GM21390 (cell line): ENCODE data around the gene SLC7A5.
"Not testable (repeated sequence)": the region's sequence is repeated elsewhere in the genome, so short reads cannot be mapped to it uniquely, and the experiment has no call there.

Source experiments
- ATAC-seq: cut with Tn5 transposase; IDR thresholded peaks from one replicate; pipeline ENCODE4 v1.9.1; 2021; ENCODE audit not compliant: unreplicated experiment

The SLC7A5 gene

DNA sequence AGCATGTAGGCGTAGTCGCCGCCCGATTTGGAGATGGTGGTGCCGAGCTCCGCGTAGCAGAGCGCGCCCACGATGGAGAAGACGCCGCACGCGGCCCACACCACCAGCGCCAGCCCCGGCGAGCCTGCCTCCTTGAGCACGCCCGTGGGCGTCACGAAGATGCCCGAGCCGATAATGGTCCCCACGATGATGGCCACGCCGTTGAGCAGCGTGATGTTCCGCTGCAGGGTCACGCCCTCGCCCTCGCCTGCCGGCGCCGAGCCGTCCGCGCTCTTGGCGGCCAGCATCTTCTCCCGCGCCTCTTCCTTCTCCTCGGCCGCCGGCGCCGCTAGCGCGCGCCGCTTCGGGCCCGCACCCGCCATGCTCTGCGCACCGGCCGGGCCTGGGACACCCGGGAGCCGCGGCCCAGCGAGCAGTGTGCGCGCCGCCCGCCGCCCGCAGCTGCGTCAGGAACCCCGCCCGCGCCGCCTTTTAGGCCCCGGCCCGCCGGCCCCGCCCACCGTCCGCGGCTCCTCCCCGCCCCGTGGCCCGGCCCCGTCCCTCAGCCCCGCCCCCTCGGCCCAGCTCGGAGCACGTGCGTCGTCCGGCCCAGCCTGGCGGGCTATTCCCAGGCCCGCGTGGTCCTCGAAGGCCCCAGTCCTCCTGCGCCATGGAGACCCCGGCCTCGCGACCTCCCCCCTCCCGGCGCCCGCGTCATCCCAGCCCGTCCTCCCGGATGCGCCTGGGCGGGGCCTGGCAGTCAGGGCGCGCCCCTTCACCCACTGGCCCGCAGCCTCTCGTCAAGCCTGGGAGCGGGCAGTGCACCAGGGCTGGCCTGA lies at the start of gene SLC7A5:
Gene SLC7A5 (minus strand): TSS at position 447 of the 818 bp plus-strand sequence. CDS start 85 bp downstream, at position 362.
- ATAC-seq = peak; percentile 61

DNA sequence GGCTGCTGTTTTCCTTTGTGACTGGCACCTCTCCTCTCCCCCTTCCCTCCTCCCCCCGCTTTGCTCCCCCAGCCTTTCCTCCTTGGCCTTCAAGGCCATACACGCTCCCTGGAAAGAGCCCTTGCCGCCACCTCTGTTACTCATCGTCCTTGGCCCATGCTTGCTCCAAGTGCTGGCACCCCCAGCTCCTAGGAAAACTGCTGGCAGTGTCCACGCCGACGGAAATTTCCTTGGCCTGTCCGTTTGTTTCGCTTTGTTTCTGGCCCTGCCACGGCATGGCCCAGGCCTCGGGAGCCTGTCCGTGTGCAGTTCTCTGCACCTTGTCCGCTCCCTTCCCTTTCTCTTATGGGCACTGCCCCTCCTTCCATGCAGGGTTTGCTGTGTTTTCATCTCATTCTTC lies 49.0 kb upstream of the SLC7A5 start:
- ATAC-seq = no peak

DNA sequence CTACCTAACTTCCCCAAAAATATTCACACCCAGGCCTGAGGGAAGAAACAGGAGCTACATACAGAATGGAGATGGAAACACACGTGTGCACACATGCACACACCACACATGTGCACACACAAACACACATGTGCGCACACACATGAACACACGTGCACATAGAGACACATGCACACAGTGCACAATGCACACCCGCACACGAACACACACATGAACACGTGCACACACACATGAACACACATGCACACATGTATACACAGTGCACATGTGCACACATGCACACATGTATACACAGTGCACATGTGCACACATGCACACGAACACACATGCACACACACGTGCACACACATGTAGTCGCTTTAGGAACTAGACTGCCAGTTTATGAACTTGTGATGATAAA lies 48.2 kb upstream of the SLC7A5 start:
- ATAC-seq = no peak

DNA sequence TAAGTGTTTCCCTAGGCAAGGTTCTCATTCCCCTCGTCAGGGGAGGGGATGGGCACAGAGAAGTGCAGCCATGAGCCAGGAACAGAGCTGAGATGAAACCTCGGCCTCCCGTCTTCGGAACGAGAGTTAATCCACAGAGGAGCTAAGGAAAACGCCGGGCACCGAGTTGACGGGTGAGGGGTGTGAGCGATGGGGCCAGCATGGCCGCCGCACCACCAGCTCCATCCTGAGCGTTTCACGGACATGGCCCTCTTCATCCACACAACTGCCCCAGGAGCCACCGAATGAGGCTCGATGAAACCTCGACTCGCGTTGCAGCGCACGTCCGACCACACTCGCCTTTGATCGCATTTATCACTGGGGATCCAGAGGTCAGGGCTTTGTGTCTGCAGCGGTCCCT lies 45.5 kb upstream of the SLC7A5 start:
- no peak for ATAC-seq

DNA sequence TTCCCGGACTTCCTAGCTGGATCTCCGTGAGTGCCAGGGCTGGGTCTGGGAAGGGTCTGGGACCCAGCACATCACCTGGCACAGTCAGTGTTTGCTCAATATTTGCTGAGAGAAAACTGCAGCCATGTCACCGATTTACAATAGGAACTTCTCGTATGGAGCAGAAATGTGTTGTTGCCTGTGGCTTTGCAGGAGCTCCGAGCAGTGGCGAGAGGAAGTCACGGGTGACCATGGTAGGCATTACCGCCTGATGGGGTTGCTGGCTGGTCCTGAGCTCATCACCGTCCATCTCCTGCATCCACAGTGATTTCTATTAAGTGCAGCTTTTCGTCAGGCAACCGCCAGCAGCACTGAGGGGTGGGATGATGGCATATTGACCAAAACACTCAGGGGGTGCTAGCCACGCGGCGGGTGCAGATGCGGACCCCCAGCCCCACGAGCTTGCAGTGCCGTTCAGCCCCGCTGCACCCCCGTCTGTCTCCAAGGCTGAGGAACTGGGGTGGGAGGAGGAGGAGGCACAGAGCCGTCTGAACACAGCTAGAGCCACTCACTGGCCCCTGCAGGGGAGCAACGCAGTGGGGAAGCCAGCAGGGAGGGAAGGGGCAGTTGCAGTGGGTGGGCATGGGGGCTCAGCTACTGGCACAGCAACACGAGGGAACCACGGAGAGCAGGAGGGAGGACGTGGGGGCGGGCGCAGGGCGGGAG lies 44.9 kb upstream of the SLC7A5 start:
- not testable (repeated sequence) for ATAC-seq

DNA sequence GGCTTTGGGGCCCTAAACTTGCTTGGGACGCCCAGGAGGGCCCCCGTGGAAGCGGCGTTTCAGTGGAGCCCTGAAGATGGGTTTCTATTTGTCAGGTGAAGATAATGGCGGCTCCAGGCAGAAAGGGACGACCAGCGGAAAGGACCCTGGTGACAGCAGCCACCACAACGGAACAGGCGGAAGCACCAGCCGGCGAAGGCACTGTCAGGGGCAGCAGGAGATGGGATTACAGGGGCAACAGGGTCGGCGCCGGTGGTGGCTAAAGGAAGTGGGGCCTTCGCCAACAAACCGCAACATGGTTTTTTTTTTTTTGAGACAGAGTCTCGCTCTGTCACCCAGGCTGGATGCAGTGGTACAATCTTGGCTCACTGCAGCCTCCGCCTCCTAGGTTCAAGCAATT lies 43.4 kb upstream of the SLC7A5 start:
- ATAC-seq = not testable (repeated sequence)

DNA sequence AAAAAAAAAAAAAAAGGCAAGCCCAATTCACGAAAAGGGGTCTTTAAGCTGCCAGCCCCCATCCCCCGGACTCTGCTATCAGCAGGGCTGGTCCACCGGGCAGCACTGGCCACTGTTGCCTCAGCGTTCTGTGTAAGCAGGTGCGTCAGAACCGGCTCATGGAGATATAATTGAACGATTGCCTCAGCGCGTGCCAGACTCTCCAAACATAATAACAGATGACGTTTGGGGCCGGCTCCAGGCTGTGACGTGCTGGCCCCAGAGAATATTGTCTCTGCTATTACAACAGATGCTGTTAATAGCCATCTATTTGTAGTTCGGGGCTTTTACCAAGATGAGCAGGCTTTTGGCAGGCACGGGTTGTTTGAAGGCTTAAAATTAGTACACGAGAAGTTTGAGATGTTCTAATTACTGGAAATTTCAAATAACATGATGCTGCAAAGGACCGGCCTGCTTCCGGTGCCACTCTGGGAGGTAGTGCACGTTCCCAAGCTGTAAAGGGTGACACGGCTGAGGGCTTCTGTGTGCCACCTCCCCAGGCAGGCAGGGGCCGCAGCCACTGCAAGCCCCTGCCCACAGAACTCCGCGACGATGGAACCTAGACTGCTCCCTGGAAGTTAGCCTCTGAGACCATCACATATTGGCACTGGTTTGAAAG lies 41.9 kb upstream of the SLC7A5 start:
- ATAC-seq = not testable (repeated sequence)

DNA sequence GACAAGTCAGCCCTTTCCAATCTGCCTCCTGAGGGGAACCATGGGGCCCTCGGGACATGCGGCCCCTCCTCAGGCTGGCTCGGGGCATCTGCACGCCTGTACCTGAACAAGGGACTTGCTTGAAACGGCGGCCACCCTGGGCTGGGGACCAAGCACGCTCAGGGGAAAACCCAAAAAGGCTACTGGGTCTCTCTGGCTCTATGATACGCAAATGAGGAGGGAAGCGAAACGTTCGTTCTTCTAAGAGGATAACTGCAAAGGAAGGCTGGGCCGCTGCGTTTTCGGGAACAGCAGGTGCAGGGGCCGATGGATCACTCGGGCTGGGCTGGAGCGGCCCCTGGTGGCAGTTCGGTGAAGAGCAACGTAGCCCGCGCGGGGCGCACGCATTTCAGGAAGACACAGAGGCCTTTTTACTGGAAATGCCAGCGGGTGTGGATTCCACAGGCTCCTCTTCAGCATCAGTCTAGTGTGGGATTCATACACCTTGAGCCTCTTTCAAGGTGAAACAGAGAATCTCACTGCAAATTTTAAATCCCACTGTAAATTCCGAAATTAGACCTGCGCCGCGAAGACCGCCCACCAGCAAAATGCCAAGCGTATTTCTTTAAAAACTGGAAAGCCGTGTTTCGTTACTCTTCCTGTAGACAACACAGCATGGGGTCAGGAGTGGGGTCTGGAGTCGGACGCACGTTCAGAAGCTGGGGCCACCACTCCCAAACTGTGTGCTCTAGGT lies 40.1 kb upstream of the SLC7A5 start:
- peak; percentile 57 for ATAC-seq

DNA sequence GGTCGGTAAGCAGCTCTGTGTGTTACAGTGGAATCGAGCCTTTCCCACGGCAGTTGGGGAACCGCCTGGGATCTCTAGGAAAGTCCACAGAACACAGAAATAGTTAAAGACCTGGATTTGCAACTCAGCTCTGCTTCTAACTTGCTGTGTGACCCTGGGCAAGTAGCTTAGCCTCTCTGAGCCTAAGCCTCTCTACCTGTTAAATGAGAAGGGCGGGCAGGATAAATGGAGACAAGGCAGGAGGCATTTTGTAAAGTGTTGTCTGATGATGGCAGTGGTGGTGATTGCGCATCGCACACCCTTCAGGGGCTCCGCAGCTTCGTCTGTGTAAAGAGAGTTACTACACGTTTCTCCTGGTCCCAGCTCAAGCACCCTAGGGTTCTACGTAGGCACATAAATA lies 38.8 kb upstream of the SLC7A5 start:
- not testable (repeated sequence) for ATAC-seq

DNA sequence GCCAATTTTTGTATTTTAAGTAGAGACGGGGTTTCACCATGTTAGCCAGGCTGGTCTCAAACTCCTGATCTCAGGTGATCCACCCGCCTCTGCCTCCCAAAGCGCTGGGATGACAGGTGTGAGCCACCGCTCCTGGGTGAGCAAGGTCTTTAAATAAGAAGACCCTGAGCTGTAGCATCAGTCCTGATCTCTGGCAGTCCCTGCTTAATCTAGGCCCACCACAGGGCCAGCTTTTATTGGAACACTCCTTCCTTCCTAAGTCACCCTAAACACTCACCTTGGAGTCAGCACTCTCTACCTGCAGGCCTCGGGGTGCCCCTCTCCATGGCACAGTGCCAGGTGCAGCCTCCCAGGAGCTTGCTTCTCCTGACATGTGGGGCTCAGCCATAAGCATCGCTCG lies 36.2 kb upstream of the SLC7A5 start:
- ATAC-seq = not testable (repeated sequence)

DNA sequence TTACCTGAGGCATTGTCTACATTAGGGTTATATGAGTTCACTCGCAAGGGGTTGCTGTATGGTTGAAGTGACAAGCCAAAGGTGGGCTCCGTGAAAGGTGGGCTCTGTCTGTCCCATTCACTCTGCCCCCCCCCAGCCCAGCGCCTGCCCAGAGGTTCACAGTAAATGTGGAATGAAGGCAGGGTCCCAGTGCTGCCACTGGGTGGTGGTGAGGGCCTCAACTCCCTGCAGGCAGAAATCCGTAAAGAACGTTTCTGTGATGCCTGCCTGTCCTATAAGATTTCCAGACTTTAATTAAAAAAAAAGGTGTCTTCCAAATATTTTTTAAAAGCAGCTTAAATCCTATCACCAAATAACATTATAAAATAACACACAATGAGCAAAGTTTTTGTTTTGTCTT lies 35.7 kb upstream of the SLC7A5 start:
- not testable (repeated sequence) for ATAC-seq

DNA sequence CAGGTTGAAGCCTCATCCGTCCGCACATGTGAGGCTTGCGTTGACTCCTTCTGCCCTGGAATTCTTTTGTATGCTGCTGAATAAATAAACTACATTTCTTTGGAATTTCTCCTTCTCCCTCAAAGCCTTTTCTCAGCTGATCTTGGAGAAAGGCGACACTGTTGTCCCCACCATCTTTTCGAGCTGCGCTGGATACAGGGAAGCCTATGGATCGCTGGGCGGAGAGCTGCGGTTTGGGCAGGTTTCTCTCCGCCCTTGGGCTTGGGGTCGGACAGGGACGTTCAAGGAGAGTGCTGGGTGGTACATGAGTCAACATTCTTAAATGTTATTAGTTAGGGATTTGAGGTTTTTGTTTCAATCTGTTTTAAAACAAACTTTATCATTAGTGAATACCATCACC lies 31.2 kb upstream of the SLC7A5 start:
- ATAC-seq = not testable (repeated sequence)

DNA sequence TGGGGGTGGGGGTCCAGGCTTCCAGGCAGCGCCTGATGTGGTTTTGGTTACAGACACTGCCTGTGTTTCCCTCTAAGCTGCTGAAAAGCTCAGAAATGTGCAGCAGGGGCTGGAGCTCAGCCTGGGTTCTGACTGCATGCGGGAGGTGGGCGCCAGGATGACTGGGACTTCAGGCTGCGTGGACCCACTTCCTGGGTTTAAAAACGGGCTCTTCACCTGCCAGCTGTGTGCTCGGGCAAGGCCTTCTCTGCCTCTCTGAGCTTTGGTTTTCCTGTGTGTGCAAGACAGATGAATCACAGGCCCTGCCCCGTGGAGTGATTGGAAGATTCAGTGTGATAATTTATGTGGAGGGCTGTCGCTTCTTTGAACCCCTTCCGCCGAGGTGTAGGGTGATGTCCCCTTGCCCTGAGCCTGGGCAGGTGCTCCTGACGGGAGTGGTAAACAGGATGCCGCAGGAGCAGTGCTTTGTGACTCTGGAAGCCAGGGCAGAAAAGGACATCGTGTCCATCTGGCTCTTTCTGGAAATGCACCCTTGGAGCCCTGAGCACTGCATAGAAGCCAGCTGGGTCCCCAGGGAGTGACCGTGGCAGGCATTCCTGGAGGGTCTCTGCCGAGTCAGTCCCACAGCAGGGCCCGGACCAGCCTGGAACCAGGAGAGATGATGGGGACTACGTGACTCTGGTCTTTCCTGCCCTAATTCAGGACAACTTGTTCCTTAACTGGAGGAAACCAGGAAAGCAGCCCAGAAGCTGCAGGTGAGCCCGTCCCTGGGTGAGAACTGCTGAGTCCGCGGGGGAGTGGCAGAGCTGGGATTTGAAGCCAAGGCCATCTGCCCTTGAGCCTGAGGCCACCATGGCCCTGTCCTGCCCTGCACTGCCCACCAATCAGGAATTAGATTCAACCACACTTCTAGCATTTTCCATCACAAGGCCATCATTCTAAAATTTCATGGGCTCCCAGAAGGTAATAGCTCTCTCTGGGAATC lies 28.5 kb upstream of the SLC7A5 start:
- no peak for ATAC-seq

DNA sequence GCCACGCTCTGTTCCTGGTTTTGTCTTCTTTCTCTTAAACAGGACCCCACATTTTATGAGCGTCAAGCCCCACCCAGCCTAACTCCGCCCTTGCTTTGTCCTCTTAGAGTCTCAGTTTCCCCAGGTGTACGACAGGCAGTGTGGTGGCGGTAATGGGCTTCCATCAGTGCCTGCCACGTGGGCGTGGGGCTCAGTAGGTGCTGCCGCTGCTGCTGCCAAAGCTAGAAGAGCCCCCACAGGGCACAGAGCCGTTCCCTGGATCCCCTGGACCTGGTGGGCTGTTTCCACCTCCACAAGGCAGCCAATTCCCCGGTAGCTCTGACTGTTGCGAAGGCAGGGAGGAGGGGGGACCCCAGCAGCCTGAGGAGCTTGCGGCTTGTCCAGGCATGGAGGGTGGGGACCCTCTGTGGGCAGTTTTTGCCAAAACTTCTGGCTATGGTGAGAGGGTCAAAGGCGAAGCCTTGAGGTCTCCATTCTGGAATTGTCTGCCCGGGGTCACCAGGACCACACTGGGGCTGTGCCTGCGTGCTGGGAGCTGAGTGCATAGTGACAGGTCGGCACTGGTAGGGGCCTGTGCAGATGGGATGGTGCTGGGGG lies 27.7 kb upstream of the SLC7A5 start:
- not testable (repeated sequence) for ATAC-seq

DNA sequence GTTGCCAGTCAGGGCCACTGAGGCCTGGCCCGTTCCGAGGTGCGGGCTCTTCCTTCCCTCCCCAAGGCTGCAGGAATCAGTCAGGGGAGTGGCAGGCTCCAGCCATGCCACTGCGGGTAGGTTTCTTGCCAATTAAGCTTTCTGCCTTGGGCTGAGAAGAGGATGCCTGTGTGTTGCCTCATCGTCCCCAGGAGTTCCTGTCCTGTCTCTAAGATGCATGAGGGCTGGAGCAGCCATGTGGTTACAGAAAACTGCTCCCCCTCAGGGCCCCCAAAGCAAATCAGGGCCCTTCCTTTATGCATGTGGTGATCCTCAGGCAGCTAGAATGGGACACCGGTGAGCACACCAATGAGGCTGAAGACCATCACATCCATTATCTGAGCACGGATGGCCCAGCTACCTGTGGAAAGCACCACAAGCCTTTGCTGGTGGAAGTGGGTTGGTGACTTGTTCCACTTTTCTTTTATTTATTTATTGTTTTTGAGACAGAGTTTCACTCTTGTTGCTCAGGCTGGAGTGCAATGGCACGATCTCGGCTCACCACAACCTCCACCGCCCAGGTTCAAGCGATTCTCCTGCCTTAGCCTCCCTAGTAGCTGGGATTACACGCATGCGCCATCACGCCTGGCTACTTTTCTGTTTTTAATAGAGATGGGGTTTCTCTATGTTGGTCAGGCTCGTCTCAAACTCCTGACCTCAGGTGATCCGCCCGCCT lies 27.0 kb upstream of the SLC7A5 start:
- ATAC-seq = peak; percentile 18

DNA sequence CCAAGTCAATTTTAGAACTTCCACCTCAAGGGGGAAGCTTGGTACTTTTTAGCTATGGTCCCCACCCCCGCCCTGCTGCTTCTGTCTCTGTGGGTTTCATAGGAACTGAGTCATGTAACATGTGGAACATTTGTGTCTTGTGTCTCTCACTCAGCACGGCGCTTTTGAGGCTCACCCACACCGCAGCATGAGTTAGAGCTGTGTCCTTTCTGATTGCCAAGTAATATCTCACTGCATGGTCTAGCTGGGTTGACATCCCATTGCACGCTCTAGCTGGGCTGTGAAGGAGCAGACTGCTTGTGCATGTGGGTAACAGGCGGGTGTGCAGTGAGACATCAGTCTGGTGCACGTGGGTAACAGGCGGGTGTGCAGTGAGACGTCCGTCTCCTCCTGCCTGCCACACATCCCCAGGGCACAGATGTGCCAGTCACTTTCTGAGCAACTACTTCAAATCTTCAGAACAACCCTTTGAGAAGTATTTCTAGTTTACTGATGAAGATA lies 26.4 kb upstream of the SLC7A5 start:
- peak; percentile 70 for ATAC-seq

DNA sequence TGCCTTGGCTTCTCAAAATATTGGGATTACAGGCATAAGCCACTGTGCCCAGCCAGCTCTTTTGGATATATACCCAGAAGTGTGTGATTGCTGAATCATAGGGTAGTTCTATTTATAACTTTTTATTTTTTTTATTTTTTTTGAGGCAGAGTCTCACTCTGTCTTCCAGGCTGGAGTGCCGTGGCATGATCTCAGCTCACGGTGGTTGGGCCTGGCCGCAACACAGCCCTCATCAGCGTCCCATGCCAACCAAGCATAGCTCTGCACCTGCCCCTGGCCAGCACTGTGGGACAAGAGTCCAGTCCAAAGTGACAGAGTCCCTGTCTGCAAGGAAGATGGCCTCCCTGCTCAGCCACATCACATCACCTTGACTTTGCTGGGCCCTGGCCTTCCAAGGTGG lies 24.7 kb upstream of the SLC7A5 start:
- not testable (repeated sequence) for ATAC-seq

DNA sequence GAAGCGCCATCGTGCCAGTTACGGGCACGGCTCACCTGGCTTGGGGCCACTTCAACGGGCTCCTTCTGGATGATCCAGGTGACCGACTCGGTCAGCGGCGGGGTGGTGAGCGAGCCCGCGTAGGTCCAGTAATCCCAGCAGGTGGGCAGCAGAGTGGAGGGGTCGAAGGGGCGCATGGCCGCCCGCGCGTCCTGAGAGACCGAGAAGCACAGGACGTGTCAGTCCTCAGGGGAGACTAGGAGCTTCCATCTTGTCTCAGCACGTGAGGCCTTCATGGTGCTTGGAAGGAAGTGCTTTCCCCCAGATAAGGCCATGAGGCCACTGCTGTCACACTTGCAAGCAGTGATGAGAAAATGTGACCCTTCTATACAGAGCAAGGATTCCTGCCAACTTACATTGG lies 22.5 kb upstream of the SLC7A5 start:
- no peak for ATAC-seq

DNA sequence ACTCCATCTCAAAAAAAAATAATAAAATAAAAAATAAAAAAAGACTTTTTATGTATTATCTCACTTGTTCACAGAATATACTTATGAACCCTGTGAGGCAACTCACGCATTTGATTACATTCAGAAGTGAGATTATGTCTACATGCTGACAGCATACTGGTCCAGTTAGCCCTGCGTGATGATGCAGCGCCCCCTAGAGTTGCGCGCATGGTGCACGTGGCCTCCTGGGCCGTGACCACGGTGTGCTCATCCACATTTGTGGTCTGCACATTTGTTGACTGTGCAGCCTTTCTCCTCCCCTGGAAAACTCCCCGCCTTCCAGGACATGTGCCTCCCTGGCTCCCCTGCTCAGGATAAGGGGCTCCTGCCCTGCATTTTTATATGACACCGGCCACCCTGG lies 20.5 kb upstream of the SLC7A5 start:
- not testable (repeated sequence) for ATAC-seq
